AML-193 (cell line): ENCODE measurements around the gene COPS7B.
"Not testable (repeated sequence)": the region's sequence is repeated elsewhere in the genome, so short reads cannot be mapped to it uniquely, and the experiment has no call there.

Experiments
- DNase-seq, 2 experiments: peaks; one replicate each; lab custom pipeline; 2025; lab: John Stamatoyannopoulos, UW

COPS7B gene

GRCh38 chr2:231786177-231786916 is at the start of gene COPS7B:
Gene COPS7B, plus strand, starts transcription at chr2:231786445. Its CDS starts 2,126 bp downstream, at chr2:231788571.
- DNase-seq = peak; percentile 50 to 71

GRCh38 chr2:231737761-231738160 is 48.5 kb upstream of the COPS7B start:
- no peak for DNase-seq

GRCh38 chr2:231743376-231744116 is 42.7 kb upstream of the COPS7B start:
- DNase-seq = no peak

- no peak for DNase-seq
Observed at GRCh38 chr2:231745303-231746038, 40.8 kb upstream of the COPS7B start.

- not testable (repeated sequence) for DNase-seq
Observed at GRCh38 chr2:231748153-231748896, 37.9 kb upstream of the COPS7B start.

GRCh38 chr2:231749016-231749415 is 37.2 kb upstream of the COPS7B start:
- DNase-seq = not testable (repeated sequence)

- no peak for DNase-seq
Observed at GRCh38 chr2:231751042-231751815, 35.0 kb upstream of the COPS7B start.

- no peak for DNase-seq
Observed at GRCh38 chr2:231752061-231752460, 34.2 kb upstream of the COPS7B start.

GRCh38 chr2:231761735-231762134 is 24.5 kb upstream of the COPS7B start:
- no peak for DNase-seq

GRCh38 chr2:231764124-231764523 is 22.1 kb upstream of the COPS7B start:
- DNase-seq = no peak

- no peak for DNase-seq
Observed at GRCh38 chr2:231764760-231765159, 21.5 kb upstream of the COPS7B start.

- no peak for DNase-seq
Observed at GRCh38 chr2:231765496-231765929, 20.7 kb upstream of the COPS7B start.

GRCh38 chr2:231769170-231770136 is 16.8 kb upstream of the COPS7B start:
- DNase-seq = no peak

- DNase-seq = no peak
Observed at GRCh38 chr2:231780123-231780908, 5.9 kb upstream of the COPS7B start.

GRCh38 chr2:231780909-231781797 is 5.1 kb upstream of the COPS7B start, which contains the start of gene PDE6D:
Gene PDE6D, minus strand, starts transcription at chr2:231781282. Its CDS starts 168 bp downstream, at chr2:231781114.
- peak; percentile 88 to 90 for DNase-seq

- DNase-seq = peak in 1 of 2 experiments; percentile 29
Observed at GRCh38 chr2:231781798-231782726, 4.2 kb upstream of the COPS7B start.

- no peak for DNase-seq
Observed at GRCh38 chr2:231785413-231785812, 832 bp upstream of the COPS7B start.
